HUDEP-2 (cell line): ENCODE measurements around the gene COL5A1.

Experiments used
- DNase-seq, 76 experiments: peaks; one replicate each; lab custom pipeline; 2025; ENCODE audit not compliant: unreplicated experiment in 76 of 76; lab: John Stamatoyannopoulos, UW

The COL5A1 gene

GRCh38 chr9:134606951-134607731 lies 34.5 kb upstream of the COL5A1 start:
- peak in 2 of 76 experiments; percentile 1 to 5 for DNase-seq

- no peak for DNase-seq
Observed at GRCh38 chr9:134607971-134608370, 33.6 kb upstream of the COL5A1 start.

- DNase-seq: no peak
Observed at GRCh38 chr9:134611046-134611445, 30.6 kb upstream of the COL5A1 start.

GRCh38 chr9:134612309-134612708 lies 29.3 kb upstream of the COL5A1 start:
- no peak for DNase-seq

GRCh38 chr9:134612715-134613114 lies 28.9 kb upstream of the COL5A1 start:
- no peak for DNase-seq

GRCh38 chr9:134614256-134614655 lies 27.3 kb upstream of the COL5A1 start:
- DNase-seq: no peak

GRCh38 chr9:134616341-134616740 lies 25.3 kb upstream of the COL5A1 start:
- DNase-seq: no peak

- DNase-seq: no peak
Observed at GRCh38 chr9:134617246-134617645, 24.4 kb upstream of the COL5A1 start.

GRCh38 chr9:134617836-134618162 lies 23.8 kb upstream of the COL5A1 start:
- no peak for DNase-seq

- DNase-seq: no peak
Observed at GRCh38 chr9:134618163-134618832, 23.3 kb upstream of the COL5A1 start.

- no peak for DNase-seq
Observed at GRCh38 chr9:134618833-134619447, 22.7 kb upstream of the COL5A1 start.

- DNase-seq: no peak
Observed at GRCh38 chr9:134619448-134619982, 22.1 kb upstream of the COL5A1 start.

- no peak for DNase-seq
Observed at GRCh38 chr9:134619983-134620661, 21.5 kb upstream of the COL5A1 start.

- DNase-seq: no peak
Observed at GRCh38 chr9:134620751-134621557, 20.6 kb upstream of the COL5A1 start.

- DNase-seq: no peak
Observed at GRCh38 chr9:134621558-134622110, 20.0 kb upstream of the COL5A1 start.

- DNase-seq: no peak
Observed at GRCh38 chr9:134622896-134623257, 18.7 kb upstream of the COL5A1 start.

GRCh38 chr9:134623258-134624066 lies 18.1 kb upstream of the COL5A1 start:
- DNase-seq: no peak

GRCh38 chr9:134624137-134624591 lies 17.4 kb upstream of the COL5A1 start:
- DNase-seq: no peak

GRCh38 chr9:134624621-134625181 lies 16.9 kb upstream of the COL5A1 start:
- DNase-seq: no peak
